Small intestine (tissue), 7 donors: ENCODE measurements around the gene RPS6KA3. TPM values are rescaled to one million over a fixed set of nuclear protein-coding genes. Genes with fewer than 3 reads are reported as not detected.
A peak's percentile ranks its signal among the peaks of the same experiment; 100 is the strongest.

ENCODE experiments used
- DNase-seq, 2 donors: peaks; one replicate each; pipeline versions ENCODE4 v3.0.0 to v3.0.0-alpha.2; 2013
- FAIRE-seq: peaks from 2 replicates; lab custom pipeline; 2012; peaks lifted over from hg19 to GRCh38; lab: Jason Lieb, UNC
- H3K27ac ChIP-seq, 3 donors: one replicate each; pipeline ENCODE4 v1.5.1; 2013; ENCODE audit warnings: low read length in 2 of 3, mild to moderate bottlenecking in 2 of 3, control low read depth in 1 of 3, inconsistent platforms in 1 of 3, low read depth in 1 of 3, moderate library complexity in 1 of 3
- H3K27me3 ChIP-seq, 3 donors: one replicate each; pipeline ENCODE4 v1.6.1; 2013; ENCODE audit warnings: low read length in 3 of 3, inconsistent platforms in 1 of 3; ENCODE audit not compliant: control insufficient read depth in 3 of 3, insufficient read depth in 3 of 3
- H3K36me3 ChIP-seq, 3 donors: one replicate each; pipeline ENCODE4 v1.6.1; 2013; ENCODE audit warnings: low read length in 3 of 3, inconsistent platforms in 1 of 3, low read depth in 1 of 3, mild to moderate bottlenecking in 1 of 3, moderate library complexity in 1 of 3; ENCODE audit not compliant: control insufficient read depth in 3 of 3, insufficient read depth in 2 of 3
- H3K4me1 ChIP-seq, 3 donors: one replicate each; pipeline ENCODE4 v1.6.1; 2013; ENCODE audit warnings: low read length in 2 of 3, inconsistent platforms in 1 of 3, low read depth in 1 of 3, mild to moderate bottlenecking in 1 of 3, moderate library complexity in 1 of 3; ENCODE audit not compliant: control insufficient read depth in 3 of 3, insufficient read depth in 2 of 3
- H3K4me3 ChIP-seq, 3 donors: one replicate each; pipeline ENCODE4 v1.5.1; 2013; ENCODE audit warnings: low read length in 3 of 3, control low read depth in 1 of 3, inconsistent platforms in 1 of 3, low read depth in 1 of 3, mild to moderate bottlenecking in 1 of 3, moderate library complexity in 1 of 3
- H3K9me3 ChIP-seq, 2 donors: one replicate each; pipeline ENCODE4 v1.6.1; 2013; ENCODE audit warnings: low read depth in 1 of 2, low read length in 1 of 2; ENCODE audit not compliant: control insufficient read depth in 2 of 2, insufficient read depth in 1 of 2
- WGBS, 3 donors: extraction: QIAGEN DNeasy Blood & Tissue Kit; methylation state at CpG; one replicate each; pipeline ENCODE4 v1.1.7; 2013; 5-methylcytosine and 5-hydroxymethylcytosine counted together
- polyA plus RNA-seq, 4 donors: library from polyadenylated mRNA; stranded (reverse) in 3 of 4; unstranded in 1 of 4; fragments of 200-250 nt in 3 of 4; fragments of 120-200 nt in 1 of 4; gene quantifications; one replicate each; pipeline versions ENCODE4 v1.2.1 to v1.2.3, GENCODE V29; 2013
- donor health status: healthy with polysubstance abuse.
- donor health status: control.
- donor health status: control.
- donor health status: Bipolar disorder and iron deficiency.
- donor health status: healthy.

The RPS6KA3 gene
- polyA plus RNA-seq, 4 donors = 11.1 to 55.5 (median 16.6) TPM

GRCh38 chrX:20270562-20270890 is 3.8 kb upstream of the RPS6KA3 start:
- Histone ChIP-seq H3K4me1 (no peaks in the 10 kb centered on the region), H3K27ac (no peak overlapping the region), H3K27me3 (no peaks in the 10 kb centered on the region), H3K36me3 (no peaks in the 10 kb centered on the region), H3K9me3 (no peaks in the 10 kb centered on the region), H3K4me3 (no peak overlapping the region)
- FAIRE-seq (no peak), DNase-seq (peak in 1 of 2 donors; percentile 17)
- WGBS, 3 donors = 60 to 87% (median 78%) methylated on average over 1 of the region's 1 CpG

- DNase-seq = no peak
- Histone ChIP-seq H3K9me3 (no peaks in the 10 kb centered on the region), H3K27ac (no peak overlapping the region), H3K36me3 (no peaks in the 10 kb centered on the region), H3K27me3 (no peaks in the 10 kb centered on the region), H3K4me3 (no peak overlapping the region), H3K4me1 (no peaks in the 10 kb centered on the region)
- peak; percentile 73 for FAIRE-seq
- WGBS, 3 donors = 82 to 98% (median 82%) methylated on average over 4 of the region's 4 CpGs
These were observed 3.3 kb upstream of the RPS6KA3 start for GRCh38 chrX:20269848-20270561.

GRCh38 chrX:20267931-20268701 is 1.4 kb upstream of the RPS6KA3 start:
- Histone ChIP-seq H3K27me3 (no peaks in the 10 kb centered on the region), H3K9me3 (no peaks in the 10 kb centered on the region), H3K36me3 (no peaks in the 10 kb centered on the region), H3K27ac (peak overlapping the region in 2 of 3 donors; percentile 17 to 87), H3K4me3 (peak overlapping the region; percentile 1 to 80 (median 3)), H3K4me1 (no peaks in the 10 kb centered on the region)
- FAIRE-seq = no peak
- peak; percentile 19 to 55 for DNase-seq
- WGBS, 3 donors = 11 to 53% (median 15%) methylated on average over 33 to 54 of the region's 54 CpGs

GRCh38 chrX:20267607-20267930 is 860 bp upstream of the RPS6KA3 start:
- H3K27ac ChIP-seq = peak overlapping the region in 2 of 3 donors; percentile 73 to 87
- no peaks in the 10 kb centered on the region for H3K4me1 ChIP-seq
- H3K4me3 ChIP-seq = peak overlapping the region in 2 of 3 donors; percentile 59 to 80
- no peak for FAIRE-seq
- H3K27me3 ChIP-seq = no peaks in the 10 kb centered on the region
- no peak for DNase-seq
- WGBS, 3 donors = 2 to 25% (median 2%) methylated on average over 13 to 14 of the region's 14 CpGs
- H3K9me3 ChIP-seq = no peaks in the 10 kb centered on the region
- no peaks in the 10 kb centered on the region for H3K36me3 ChIP-seq

GRCh38 chrX:20265726-20266681 is 705 bp downstream of the RPS6KA3 start:
- FAIRE-seq = no peak

GRCh38 chrX:20265221-20265725 is 1.4 kb downstream of the RPS6KA3 start:
- H3K27me3 ChIP-seq = no peaks in the 10 kb centered on the region
- H3K4me3 ChIP-seq = peak overlapping the region; percentile 69 to 91 (median 70)
- H3K4me1 ChIP-seq = no peaks in the 10 kb centered on the region
- WGBS, 3 donors = 1 to 28% (median 4%) methylated on average over 26 of the region's 26 CpGs
- H3K27ac ChIP-seq = peak overlapping the region; percentile 78 to 95 (median 80)
- FAIRE-seq (no peak), DNase-seq (peak; percentile 53 to 63)
- no peaks in the 10 kb centered on the region for H3K9me3 ChIP-seq
- no peaks in the 10 kb centered on the region for H3K36me3 ChIP-seq

More at GRCh38 chrX:20265726-20266681, 705 bp downstream of the RPS6KA3 start:
- Histone ChIP-seq H3K4me3 (peak overlapping the region; percentile 69 to 91 (median 70)), H3K27ac (peak overlapping the region; percentile 78 to 95 (median 80)), H3K9me3 (no peaks in the 10 kb centered on the region), H3K27me3 (no peaks in the 10 kb centered on the region), H3K4me1 (no peaks in the 10 kb centered on the region), H3K36me3 (no peaks in the 10 kb centered on the region)
- peak; percentile 12 to 35 for DNase-seq
- 1 to 38% (median 5%) methylated on average over 41 to 75 of the region's 75 CpGs for WGBS, 3 donors

- Histone ChIP-seq H3K27ac (peak overlapping the region in 2 of 3 donors; percentile 15 to 24), H3K27me3 (no peaks in the 10 kb centered on the region), H3K9me3 (no peaks in the 10 kb centered on the region), H3K36me3 (no peaks in the 10 kb centered on the region), H3K4me3 (no peak overlapping the region), H3K4me1 (no peaks in the 10 kb centered on the region)
- 3 to 7% (median 3%) methylated on average over 2 of the region's 2 CpGs for WGBS, 3 donors
- DNase-seq (peak in 1 of 2 donors; percentile 40), FAIRE-seq (no peak)
These were observed 3.2 kb downstream of the RPS6KA3 start for GRCh38 chrX:20263474-20263873.

GRCh38 chrX:20260885-20261284 is 5.8 kb downstream of the RPS6KA3 start:
- Histone ChIP-seq H3K4me3 (no peak overlapping the region), H3K36me3 (no peaks in the 10 kb centered on the region), H3K9me3 (no peaks in the 10 kb centered on the region), H3K4me1 (no peaks in the 10 kb centered on the region), H3K27me3 (no peaks in the 10 kb centered on the region), H3K27ac (no peak overlapping the region)
- FAIRE-seq (no peak), DNase-seq (no peak)
- WGBS, 3 donors = 12 to 29% (median 28%) methylated on average over 2 of the region's 2 CpGs
